Endothelial cell of umbilical vein (primary cell): ENCODE data around the gene FSD1. TPM values are rescaled to one million over a fixed set of nuclear protein-coding genes. Genes with fewer than 3 reads are reported as not detected.
A peak's percentile ranks its signal among the peaks of the same experiment; 100 is the strongest.

Source experiments
- BruUV-seq: library from RNA; stranded (reverse); fragments of 400-500 nt; replicated peaks from 2 replicates; lab custom pipeline; 2021; lab: Mats Ljungman, UMichigan
- CTCF ChIA-PET: fragments of 300-600, 350-600 bp; sonication (Branson Sonifier 250); formaldehyde crosslinking; loops from one replicate; lab custom pipeline; 2021; ENCODE audit warnings: antibody characterized with exemption, inconsistent platforms; lab: Charles Lee
- POLR2A ChIA-PET: fragments of 300-600, 350-600 bp; sonication (Branson Sonifier 250); formaldehyde crosslinking; loops from one replicate; lab custom pipeline; 2021; ENCODE audit warnings: antibody characterized with exemption, inconsistent platforms; lab: Charles Lee
- DNase-seq: peaks from one replicate; pipeline ENCODE4 v3.0.0-alpha.2; 2011; ENCODE audit warnings: low read depth, low spot score
- FAIRE-seq: peaks from 2 replicates; lab custom pipeline; 2011; peaks lifted over from hg19 to GRCh38; lab: Jason Lieb, UNC
- H2AFZ ChIP-seq: 2 replicates; pipeline ENCODE4 v1.6.0; 2012; ENCODE audit warnings: low read depth, low read length, control low read depth, inconsistent platforms
- H3K27ac ChIP-seq: 2 replicates; pipeline ENCODE4 v1.5.1; 2011; ENCODE audit warnings: low read depth, mild to moderate bottlenecking, control low read depth, low read length, moderate library complexity; ENCODE audit not compliant: insufficient read depth
- H3K27me3 ChIP-seq, 2 experiments: 2 replicates each; pipeline versions ENCODE4 v1.6.0 to v1.6.1; 2011; ENCODE audit warnings: low read length in 2 of 2, mixed read lengths in 1 of 2; ENCODE audit not compliant: control insufficient read depth in 2 of 2, insufficient read depth in 2 of 2
- H3K36me3 ChIP-seq, 2 experiments: 2 replicates in 1 of 2; 3 replicates in 1 of 2; pipeline ENCODE4 v1.5.1; 2011; ENCODE audit warnings: low read length in 2 of 2, mild to moderate bottlenecking in 1 of 2, moderate library complexity in 1 of 2; ENCODE audit not compliant: control insufficient read depth in 2 of 2, insufficient read depth in 2 of 2; ENCODE audit errors: extremely low read depth in 1 of 2
- H3K4me1 ChIP-seq: 3 replicates; pipeline ENCODE4 v1.5.1; 2011; ENCODE audit warnings: mild to moderate bottlenecking, low read length; ENCODE audit not compliant: control insufficient read depth, insufficient read depth; ENCODE audit errors: extremely low read depth
- H3K4me2 ChIP-seq: 2 replicates; pipeline ENCODE4 v1.6.1; 2011; ENCODE audit warnings: low read length, control low read depth, mixed read lengths; ENCODE audit not compliant: insufficient read depth
- H3K4me3 ChIP-seq, 3 experiments: fragments of 200-600 bp in 1 of 3; sonication (generic), shearing (Covaris generic) in 1 of 3; replicated peaks in 1 of 3; 2 replicates each; pipeline ENCODE4 v1.5.1; 2011 to 2016; ENCODE audit warnings: control low read depth in 3 of 3, low read length in 3 of 3, mild to moderate bottlenecking in 2 of 3, inconsistent platforms in 1 of 3, low read depth in 1 of 3, moderate library complexity in 1 of 3; ENCODE audit not compliant: insufficient read depth in 1 of 3
- H3K79me2 ChIP-seq: 2 replicates; pipeline ENCODE4 v1.6.0; 2012; ENCODE audit warnings: low read length, inconsistent platforms; ENCODE audit not compliant: control insufficient read depth, insufficient read depth
- H3K9ac ChIP-seq: replicated peaks from 2 replicates; pipeline ENCODE3; 2011; ENCODE audit warnings: low read length, control low read depth; ENCODE audit not compliant: insufficient read depth; ENCODE audit errors: extremely low read depth
- H3K9me1 ChIP-seq: replicated peaks from 3 replicates; pipeline ENCODE4 v1.6.0; 2011; ENCODE audit warnings: mild to moderate bottlenecking, low read length; ENCODE audit not compliant: control insufficient read depth, insufficient read depth; ENCODE audit errors: extremely low read depth
- H3K9me3 ChIP-seq: replicated peaks from 2 replicates; pipeline ENCODE4 v1.5.1; 2012; ENCODE audit warnings: low read length, inconsistent platforms; ENCODE audit not compliant: control insufficient read depth, insufficient read depth
- H4K20me1 ChIP-seq: replicated peaks from 2 replicates; pipeline ENCODE3; 2011; ENCODE audit warnings: mild to moderate bottlenecking, low read length; ENCODE audit not compliant: control insufficient read depth, insufficient read depth; ENCODE audit errors: extremely low read depth
- EZH2 ChIP-seq: IDR thresholded peaks from 2 replicates; pipeline ENCODE4 v1.6.1; 2012; ENCODE audit warnings: borderline replicate concordance, low read depth, mild to moderate bottlenecking, moderate library complexity, low read length, inconsistent platforms; ENCODE audit not compliant: severe bottlenecking
- FOS ChIP-seq: IDR thresholded peaks from 2 replicates; pipeline ENCODE4 v1.6.1; 2011; ENCODE audit warnings: mild to moderate bottlenecking, low read length, moderate library complexity, borderline replicate concordance; ENCODE audit not compliant: insufficient read depth
- GATA2 ChIP-seq: IDR thresholded peaks from 2 replicates; pipeline ENCODE4 v1.7.0; 2011; ENCODE audit warnings: low read depth, mild to moderate bottlenecking, moderate library complexity, mixed read lengths, low read length; ENCODE audit not compliant: insufficient read length, insufficient read depth
- JUN ChIP-seq: IDR thresholded peaks from 2 replicates; pipeline ENCODE4 v1.6.1; 2011; ENCODE audit warnings: borderline replicate concordance, low read depth; ENCODE audit not compliant: insufficient read length, insufficient read depth
- MYC ChIP-seq: IDR thresholded peaks from one replicate; pipeline ENCODE4 v1.6.1; 2011; ENCODE audit warnings: mild to moderate bottlenecking, low read depth, low read length
- POLR2A ChIP-seq: IDR thresholded peaks from 2 replicates; pipeline ENCODE4 v1.6.1; 2012; ENCODE audit warnings: low read depth, mild to moderate bottlenecking, control low read depth, low read length
- POLR2AphosphoS5 ChIP-seq: IDR thresholded peaks from 2 replicates; pipeline ENCODE4 v1.6.1; 2012; ENCODE audit warnings: low read depth, mild to moderate bottlenecking, control low read depth, low read length, moderate library complexity; ENCODE audit not compliant: insufficient read depth
- dilution Hi-C: fragments of 300-500 bp; cut with MboI; formaldehyde crosslinking; loops from one replicate; pipeline ENCODE4 v1.15.0; 2019; ENCODE audit warnings: low sequenced_read_pairs; ENCODE audit not compliant: extremely low pct_ligation_motif_present
- intact Hi-C: fragments of 100-400 bp; cut with micrococcal nuclease; formaldehyde crosslinking; loops from one replicate; pipeline ENCODE4 v1.10.0; 2022
- polyA plus RNA-seq, 4 experiments: library from polyadenylated mRNA; depleted of rRNA in 3 of 4; stranded (reverse) in 3 of 4; unstranded in 1 of 4; fragments of >200 nt; gene quantifications; 2 replicates each; pipeline versions ENCODE4 v1.2.1 to v1.2.3, GENCODE V29; 2011 to 2012; ENCODE audit warnings: missing spikeins in 1 of 4
- total RNA-seq: library from RNA; stranded (reverse); gene quantifications from 2 replicates; pipeline ENCODE4 v1.2.3, GENCODE V29; 2021
- TF ChIP-seq, protein P1 (sequence below), 2 donors: IDR thresholded peaks; 1 replicate in 1 of 2; 2 replicates in 1 of 2; pipeline ENCODE4 v1.5.1; 2011; ENCODE audit warnings: low read length in 2 of 2, mild to moderate bottlenecking in 2 of 2, moderate library complexity in 2 of 2, control low read depth in 1 of 2, inconsistent platforms in 1 of 2, low read depth in 1 of 2; ENCODE audit not compliant: insufficient read depth in 1 of 2; ENCODE audit errors: extremely low read depth in 1 of 2
- TF ChIP-seq, protein P2 (sequence below): IDR thresholded peaks from 2 replicates; pipeline ENCODE4 v1.6.1; 2011; ENCODE audit not compliant: insufficient read depth, insufficient read length

Gene FSD1
- total and polyA plus RNA-seq, 2 donors (not counting 3 experiments of a cell fraction or from before 2014, with no cell fraction given): 25.8 to 55.5 TPM

DNA sequence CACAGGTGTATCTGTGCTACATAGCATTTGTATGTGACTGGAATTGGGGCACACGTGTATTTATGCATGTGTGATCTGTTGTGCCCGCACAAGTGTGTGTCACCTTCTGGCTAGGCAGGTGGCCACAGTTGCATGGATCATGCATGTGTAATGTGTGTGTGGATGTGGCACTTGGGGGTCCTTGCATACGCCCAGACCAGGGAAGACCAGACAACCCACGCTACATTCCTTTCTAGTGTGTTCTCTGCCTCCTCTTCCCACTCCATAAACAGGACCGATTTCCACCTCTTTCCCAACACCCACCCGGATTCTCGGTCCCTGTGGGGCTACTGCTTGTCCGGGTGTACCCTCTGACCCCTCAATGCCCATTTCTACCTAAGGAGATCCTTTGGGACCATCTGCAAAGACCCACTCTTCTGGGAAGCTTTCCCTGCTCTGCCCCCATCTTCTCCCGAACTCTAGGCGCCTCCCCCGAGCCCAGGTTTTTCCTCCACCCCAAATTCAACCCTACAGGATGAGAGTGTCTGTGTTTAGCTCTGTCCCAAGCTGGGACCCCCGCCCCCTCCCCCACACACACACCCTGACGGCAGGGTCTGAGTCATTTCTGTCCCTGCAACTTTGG lies 21.9 kb downstream of the FSD1 start:
- H3K4me3 ChIP-seq: no peak overlapping the region
- H3K36me3 ChIP-seq: no peaks in the 10 kb centered on the region
- H3K27ac ChIP-seq: no peak overlapping the region
- BruUV-seq: no TSS peak
- ChIA-PET POLR2A (interaction anchor here (0.7 kb wide), 1 partner anchor 583 kb away, joined by 3 read pairs; no protein-coding TSS in a partner anchor), CTCF (no interaction called here)
- no peak for DNase-seq
- dilution Hi-C loops: no loop called here
- no peaks in the 10 kb centered on the region for H4K20me1 ChIP-seq
- H3K4me2 ChIP-seq: no peak overlapping the region
- no peaks in the 10 kb centered on the region for H3K27me3 ChIP-seq
- H3K4me1 ChIP-seq: peaks cover 3% of the 10 kb centered on the region
- no peak for FAIRE-seq
- TF ChIP-seq, protein P1, sequence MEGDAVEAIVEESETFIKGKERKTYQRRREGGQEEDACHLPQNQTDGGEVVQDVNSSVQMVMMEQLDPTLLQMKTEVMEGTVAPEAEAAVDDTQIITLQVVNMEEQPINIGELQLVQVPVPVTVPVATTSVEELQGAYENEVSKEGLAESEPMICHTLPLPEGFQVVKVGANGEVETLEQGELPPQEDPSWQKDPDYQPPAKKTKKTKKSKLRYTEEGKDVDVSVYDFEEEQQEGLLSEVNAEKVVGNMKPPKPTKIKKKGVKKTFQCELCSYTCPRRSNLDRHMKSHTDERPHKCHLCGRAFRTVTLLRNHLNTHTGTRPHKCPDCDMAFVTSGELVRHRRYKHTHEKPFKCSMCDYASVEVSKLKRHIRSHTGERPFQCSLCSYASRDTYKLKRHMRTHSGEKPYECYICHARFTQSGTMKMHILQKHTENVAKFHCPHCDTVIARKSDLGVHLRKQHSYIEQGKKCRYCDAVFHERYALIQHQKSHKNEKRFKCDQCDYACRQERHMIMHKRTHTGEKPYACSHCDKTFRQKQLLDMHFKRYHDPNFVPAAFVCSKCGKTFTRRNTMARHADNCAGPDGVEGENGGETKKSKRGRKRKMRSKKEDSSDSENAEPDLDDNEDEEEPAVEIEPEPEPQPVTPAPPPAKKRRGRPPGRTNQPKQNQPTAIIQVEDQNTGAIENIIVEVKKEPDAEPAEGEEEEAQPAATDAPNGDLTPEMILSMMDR (IDR thresholded peaks at IDR 0.05; ENCODE audit: extremely low read depth in 1 of 2, insufficient read depth in 1 of 2, low read depth in 1 of 2, low read length in 2 of 2): no peak
- TF ChIP-seq FOS: no peak
- H3K9me3 ChIP-seq: no peaks in the 10 kb centered on the region
- no peak overlapping the region for H2AFZ ChIP-seq
- no peak overlapping the region for H3K9ac ChIP-seq
- H3K9me1 ChIP-seq: no peaks in the 10 kb centered on the region
- no peaks in the 10 kb centered on the region for H3K79me2 ChIP-seq
- intact Hi-C loops: no loop called here

DNA sequence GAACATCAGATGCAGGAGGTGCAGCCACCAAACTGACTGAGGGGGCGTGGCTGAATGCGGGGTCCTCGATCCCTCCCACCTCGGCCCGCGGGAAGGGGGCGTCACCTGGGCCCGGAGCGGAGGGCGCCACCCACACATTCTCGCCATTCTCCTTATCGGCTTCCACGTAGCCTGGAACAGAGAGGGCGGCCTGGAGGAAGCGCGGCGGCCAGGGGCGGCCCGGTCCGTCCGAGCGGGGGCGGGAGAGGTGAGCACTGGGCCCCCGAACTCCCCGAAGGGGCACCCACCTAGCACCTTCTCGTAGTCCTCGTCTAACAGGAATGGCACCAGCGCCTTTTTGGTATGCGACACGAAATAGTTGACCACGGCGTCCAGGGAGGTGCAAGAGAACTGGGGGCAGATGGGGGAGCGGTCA lies 22.4 kb downstream of the FSD1 start:
- no peak overlapping the region for H3K9ac ChIP-seq
- H3K9me1 ChIP-seq: no peaks in the 10 kb centered on the region
- no TSS peak for BruUV-seq
- CTCF ChIA-PET: no interaction called here
- H3K4me2 ChIP-seq: peak overlapping the region; percentile 50
- H3K4me1 ChIP-seq: peaks cover 3% of the 10 kb centered on the region
- TF ChIP-seq, protein P1 (IDR thresholded peaks at IDR 0.05; ENCODE audit: extremely low read depth in 1 of 2, insufficient read depth in 1 of 2, low read depth in 1 of 2, low read length in 2 of 2): no peak
- no peak for TF ChIP-seq EZH2
- TF ChIP-seq, protein P2, sequence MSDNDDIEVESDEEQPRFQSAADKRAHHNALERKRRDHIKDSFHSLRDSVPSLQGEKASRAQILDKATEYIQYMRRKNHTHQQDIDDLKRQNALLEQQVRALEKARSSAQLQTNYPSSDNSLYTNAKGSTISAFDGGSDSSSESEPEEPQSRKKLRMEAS: no peak
- no peak for TF ChIP-seq FOS
- no peak for TF ChIP-seq POLR2A
- TF ChIP-seq GATA2: no peak
- TF ChIP-seq JUN: no peak
- TF ChIP-seq POLR2AphosphoS5: no peak
- TF ChIP-seq MYC: no peak
- no peaks in the 10 kb centered on the region for H3K36me3 ChIP-seq
- no peaks in the 10 kb centered on the region for H4K20me1 ChIP-seq
- POLR2A ChIA-PET: no interaction called here
- no peaks in the 10 kb centered on the region for H3K9me3 ChIP-seq
- H3K27me3 ChIP-seq: no peaks in the 10 kb centered on the region
- no peaks in the 10 kb centered on the region for H3K79me2 ChIP-seq
- FAIRE-seq (no peak), DNase-seq (no peak)
- no peak overlapping the region for H3K27ac ChIP-seq
- intact Hi-C loops (no loop called here), dilution Hi-C loops (no loop called here)
- H2AFZ ChIP-seq: peak overlapping the region; percentile 87
- no peak overlapping the region for H3K4me3 ChIP-seq
